Tibial artery (tissue), 4 donors: ENCODE data around the gene CASZ1.

ENCODE experiments used
- DNase-seq, 2 donors: peaks; one replicate each; pipeline ENCODE4 v3.0.0-alpha.2; 2019
- H3K27ac ChIP-seq, 2 donors: fragments of 200-600 bp; sonication (generic) in 1 of 2; 1 replicate in 1 of 2; 2 replicates in 1 of 2; pipeline ENCODE4 v1.5.1; 2018 to 2019; ENCODE audit warnings: mild to moderate bottlenecking in 1 of 2
- H3K27me3 ChIP-seq, 2 donors: fragments of 200-600 bp; sonication (generic) in 1 of 2; one replicate each; pipeline versions ENCODE4 v1.5.1 to v1.6.0; 2016 to 2019
- H3K36me3 ChIP-seq, 3 donors: fragments of 200-600 bp; sonication (generic) in 2 of 3; one replicate each; pipeline ENCODE4 v1.5.1; 2016 to 2019; ENCODE audit warnings: mild to moderate bottlenecking in 2 of 3
- H3K4me1 ChIP-seq, 4 donors: fragments of 200-600 bp; sonication (generic) in 2 of 4; 1 replicate in 3 of 4; 2 replicates in 1 of 4; pipeline ENCODE4 v1.5.1; 2016 to 2019
- H3K4me3 ChIP-seq, 2 donors: fragments of 200-600 bp; sonication (generic) in 1 of 2; 1 replicate in 1 of 2; 2 replicates in 1 of 2; pipeline ENCODE4 v1.5.1; 2018 to 2019; ENCODE audit warnings: mild to moderate bottlenecking in 2 of 2
- H3K9me3 ChIP-seq, 3 donors: fragments of 200-600 bp; sonication (generic) in 1 of 3; one replicate each; pipeline ENCODE4 v1.5.1; 2016 to 2019
- CTCF ChIP-seq, 2 experiments: fragments of 200-600 bp in 1 of 2; fragments of 450-650 bp in 1 of 2; IDR thresholded peaks; one replicate each; pipeline ENCODE4 v1.5.1; 2017 to 2019; ENCODE audit warnings: antibody characterized with exemption in 2 of 2, mild to moderate bottlenecking in 1 of 2, moderate library complexity in 1 of 2
- intact Hi-C: fragments of 100-400 bp; cut with DNase I; formaldehyde crosslinking; loops from one replicate; pipeline ENCODE4 v1.15.0; 2023; ENCODE audit warnings: low total_unique reads

CASZ1 gene

GRCh38 chr1:10712568-10713362 is 83.7 kb downstream of the CASZ1 start:
- intact Hi-C loops = no loop called here
- Histone ChIP-seq H3K4me3 (no peak overlapping the region), H3K9me3 (no peaks in the 10 kb centered on the region), H3K27ac (no peak overlapping the region), H3K27me3 (no peaks in the 10 kb centered on the region), H3K36me3 (no peaks in the 10 kb centered on the region), H3K4me1 (peaks cover 0 to 21% (median 12%) of the 10 kb centered on the region in 4 donors)
- DNase-seq = no peak
- no peak for TF ChIP-seq CTCF (IDR thresholded peaks at IDR 0.05)

GRCh38 chr1:10710489-10710888 is 86.0 kb downstream of the CASZ1 start:
- TF ChIP-seq CTCF (IDR thresholded peaks at IDR 0.05) = no peak
- H3K27me3 ChIP-seq = peaks cover 0 to 9% of the 10 kb centered on the region in 2 donors

GRCh38 chr1:10709646-10710045 is 86.8 kb downstream of the CASZ1 start:
- H3K36me3 ChIP-seq = no peaks in the 10 kb centered on the region
- peaks cover 0 to 17% (median 11%) of the 10 kb centered on the region in 4 donors for H3K4me1 ChIP-seq
- no peak for DNase-seq
- no peaks in the 10 kb centered on the region for H3K9me3 ChIP-seq
- no peak overlapping the region for H3K4me3 ChIP-seq
- no peak for TF ChIP-seq CTCF (IDR thresholded peaks at IDR 0.05)
- peaks cover 0 to 17% of the 10 kb centered on the region in 2 donors for H3K27me3 ChIP-seq
- H3K27ac ChIP-seq = no peak overlapping the region
- intact Hi-C loops = no loop called here

More at GRCh38 chr1:10710489-10710888, 86.0 kb downstream of the CASZ1 start:
- DNase-seq = no peak
- intact Hi-C loops = no loop called here
- Histone ChIP-seq H3K27ac (no peak overlapping the region), H3K9me3 (no peaks in the 10 kb centered on the region), H3K4me3 (no peak overlapping the region), H3K4me1 (peaks cover 0 to 17% (median 12%) of the 10 kb centered on the region in 4 donors), H3K36me3 (no peaks in the 10 kb centered on the region)

- Histone ChIP-seq H3K27me3 (peaks cover 0 to 21% of the 10 kb centered on the region in 2 donors), H3K9me3 (no peaks in the 10 kb centered on the region), H3K4me1 (peaks cover 0 to 12% (median 6%) of the 10 kb centered on the region in 4 donors), H3K27ac (no peak overlapping the region), H3K4me3 (no peak overlapping the region), H3K36me3 (no peaks in the 10 kb centered on the region)
- intact Hi-C loops = no loop called here
- DNase-seq = no peak
- no peak for TF ChIP-seq CTCF (IDR thresholded peaks at IDR 0.05)
Measured at GRCh38 chr1:10709165-10709564, 87.3 kb downstream of the CASZ1 start.

GRCh38 chr1:10708757-10709156 is 87.7 kb downstream of the CASZ1 start:
- peaks cover 0 to 22% of the 10 kb centered on the region in 2 donors for H3K27me3 ChIP-seq
- H3K4me3 ChIP-seq = no peak overlapping the region
- TF ChIP-seq CTCF (IDR thresholded peaks at IDR 0.05) = no peak
- no peak for DNase-seq
- H3K36me3 ChIP-seq = no peaks in the 10 kb centered on the region
- intact Hi-C loops = no loop called here
- H3K27ac ChIP-seq = no peak overlapping the region
- H3K4me1 ChIP-seq = peaks cover 0 to 8% (median 2%) of the 10 kb centered on the region in 4 donors
- H3K9me3 ChIP-seq = no peaks in the 10 kb centered on the region
